Measurements from ENCODE around the gene FLAD1. TPM values are rescaled to one million over a fixed set of nuclear protein-coding genes. Genes with fewer than 3 reads are reported as not detected.

Gene FLAD1
- total and polyA plus RNA-seq, 2 of the 4 experiments (the other 2 are of a cell fraction), result 26.3 to 37.3 TPM

GRCh38 chr1:154983776-154984466 lies 777 bp downstream of the FLAD1 start:
- Histone ChIP-seq H3K9me3 (ENCODE audit: control insufficient read depth, insufficient read depth, low read length) (no peaks in the 10 kb centered on the region), H4K91ac (ENCODE audit: insufficient read depth, low read depth, low read length) (peak overlapping the region; percentile 49), H4K5ac (ENCODE audit: low read depth, low read length) (no peak overlapping the region; the same call in 1 of the 2 replicates), H3K36me3 (ENCODE audit: control insufficient read depth, insufficient read depth, low read length) (peaks cover 13% of the 10 kb centered on the region), H3K23ac (ENCODE audit: low read depth, low read length) (peak overlapping the region; percentile 72; the same call in 1 of the 2 replicates), H2AK9ac (replicated peaks; ENCODE audit: low read depth, low read length, poor library complexity) (peak overlapping the region; percentile 88), H3K4me2 (ENCODE audit: low read depth, low read length) (peak overlapping the region; percentile 76), H3K4me1 (ENCODE audit: control insufficient read depth, insufficient read depth, low read length) (peaks cover 3% of the 10 kb centered on the region), H3K79me1 (ENCODE audit: low read depth in 1 of 2, low read length in 2 of 2) (peaks cover 16 to 55% of the 10 kb centered on the region in 2 experiments; a peak in 3 of 4 replicates), H3K18ac (ENCODE audit: low read depth, low read length) (no peak overlapping the region), H3K4ac (ENCODE audit: low read depth, low read length) (peak overlapping the region; percentile 70), H3K56ac (ENCODE audit: extremely low read depth, insufficient read depth, low read length) (peak overlapping the region; percentile 80; the same call in 1 of the 2 replicates), H3K27me3 (ENCODE audit: control insufficient read depth, insufficient read depth, low read length) (no peaks in the 10 kb centered on the region), H4K20me1 (ENCODE audit: insufficient read depth, low read length) (peaks cover 6% of the 10 kb centered on the region; the same call in 1 of the 2 replicates), H2BK20ac (ENCODE audit: low read depth, low read length) (no peak overlapping the region), H2AFZ (replicated peaks; ENCODE audit: low read length, poor library complexity) (peak overlapping the region; percentile 12), H3K9ac (ENCODE audit: low read depth, low read length) (peak overlapping the region; percentile 92), H2BK5ac (ENCODE audit: low read depth, low read length, poor library complexity, severe bottlenecking) (no peak overlapping the region), H2BK120ac (ENCODE audit: low read depth, low read length) (no peak overlapping the region), H3K14ac (replicated peaks; ENCODE audit: low read depth, low read length) (no peak overlapping the region; the same call in 1 of the 2 replicates), H3K27ac (ENCODE audit: insufficient read depth, low read length) (peak overlapping the region; percentile 3; the same call in 1 of the 2 replicates), H2BK15ac (ENCODE audit: low read depth, low read length) (no peak overlapping the region), H4K8ac (ENCODE audit: low read depth in 2 of 2, low read length in 2 of 2) (peak overlapping the region; percentile 71 to 95; a peak in 3 of 4 replicates), H3K4me3 (ENCODE audit: insufficient read depth, low read depth, low read length) (peak overlapping the region; percentile 78), H3K9me1 (ENCODE audit: insufficient read depth, low read length) (0 out of 2 replicates have a peak, but pooled peaks cover 3% of the 10 kb centered on the region), H2AK5ac (ENCODE audit: low read depth, low read length) (peak overlapping the region; percentile 7; the same call in 1 of the 2 replicates)
- intact Hi-C loops (cut with micrococcal nuclease) (no loop called here), in situ Hi-C loops (cut with MboI; ENCODE audit: low sequenced_read_pairs) (no loop called here), dilution Hi-C loops (cut with HindIII; ENCODE audit: low sequenced_read_pairs, unreplicated experiment) (no loop called here)
- BruUV-seq (replicated peaks), result no TSS peak
- POLR2A ChIA-PET (ENCODE audit: unreplicated experiment), result interaction anchor here (1.0 to 1.1 kb wide), 2 partner anchors 9 to 11 kb away, joined by 3 to 5 read pairs; no protein-coding TSS in a partner anchor
- DNase-seq (no peak), ATAC-seq (ENCODE audit: low read depth) (no peak)
- CTCF ChIA-PET, result interaction anchor here (1.8 kb wide), 1 partner anchor 13 kb away, joined by 5 read pairs; the partner anchor contains the start of gene SHC1
- TF ChIP-seq BHLHE40 (IDR thresholded peaks at IDR 0.05; ENCODE audit: low read depth, low read length), result no peak
- no peak for TF ChIP-seq RCOR1 (IDR thresholded peaks at IDR 0.05; ENCODE audit: insufficient replicate concordance, low read length)
- no peak for TF ChIP-seq USF2 (IDR thresholded peaks at IDR 0.05; ENCODE audit: low read depth, low read length)
- no peak for TF ChIP-seq RAD21 (IDR thresholded peaks at IDR 0.05; ENCODE audit: low read length)
- no peak for TF ChIP-seq POLR2A (IDR thresholded peaks at IDR 0.05; ENCODE audit: low read depth, low read length)
- TF ChIP-seq MAFK (IDR thresholded peaks at IDR 0.05; ENCODE audit: low read depth, low read length), result no peak
- no peak for TF ChIP-seq NFE2L2 (IDR thresholded peaks at IDR 0.05; ENCODE audit: low read depth, low read length)
- TF ChIP-seq CTCF (conservative IDR thresholded peaks at IDR 0.05; ENCODE audit: low read depth, low read length), result no peak
- no peak for TF ChIP-seq FOS (IDR thresholded peaks at IDR 0.05; ENCODE audit: low read depth, low read length)
- WGBS, 2 experiments (ENCODE audit: extremely low coverage in 2 of 2, insufficient read length in 1 of 2), result 20% methylated on average over 1 of the region's 17 CpGs; no CpG with 5 or more reads in 1 of the 2 experiments
